ENCODE results near the gene UTF1.

UTF1 gene

GRCh38 chr10:133276435-133277201 is 46.6 kb downstream of the UTF1 start, which contains the start of gene ADAM8:
Gene ADAM8 (minus strand): TSS chr10:133276868. CDS start chr10:133276817, 51 bp downstream.
- peak within 1 kb of the TSS; percentile 93 for H3K4me3 ChIP-seq (ENCODE audit: low read depth, low read length)
- TF ChIP-seq CTCF (IDR thresholded peaks at IDR 0.05; ENCODE audit: borderline replicate concordance, insufficient read depth, low read depth, low read length), result 0 out of 2 replicates have a peak, but pooled peaks have one; percentile 5

GRCh38 chr10:133277277-133277992 is 47.4 kb downstream of the UTF1 start:
- 0 out of 2 replicates have a peak, but pooled peaks have one; percentile 0 for TF ChIP-seq CTCF (IDR thresholded peaks at IDR 0.05; ENCODE audit: borderline replicate concordance, insufficient read depth, low read depth, low read length)
- no peak overlapping the region for H3K4me3 ChIP-seq (ENCODE audit: low read depth, low read length)

- TF ChIP-seq CTCF (IDR thresholded peaks at IDR 0.05; ENCODE audit: borderline replicate concordance, insufficient read depth, low read depth, low read length), result no peak
- H3K4me3 ChIP-seq (ENCODE audit: low read depth, low read length), result no peak overlapping the region
These were observed 48.1 kb downstream of the UTF1 start for GRCh38 chr10:133277993-133278576.

GRCh38 chr10:133278577-133279265 is 48.7 kb downstream of the UTF1 start:
- no peak overlapping the region for H3K4me3 ChIP-seq (ENCODE audit: low read depth, low read length)
- TF ChIP-seq CTCF (IDR thresholded peaks at IDR 0.05; ENCODE audit: borderline replicate concordance, insufficient read depth, low read depth, low read length), result no peak

GRCh38 chr10:133279326-133280226 is 49.6 kb downstream of the UTF1 start:
- no peak overlapping the region for H3K4me3 ChIP-seq (ENCODE audit: low read depth, low read length)
- no peak for TF ChIP-seq CTCF (IDR thresholded peaks at IDR 0.05; ENCODE audit: borderline replicate concordance, insufficient read depth, low read depth, low read length)

Data from GM12875 (cell line).